Panc1 (cell line): ENCODE data around the gene PROSER3. TPM values are rescaled to one million over a fixed set of nuclear protein-coding genes. Genes with fewer than 3 reads are reported as not detected.

ENCODE experiments used
- ATAC-seq: fragments of 200-7000 bp; cut with Tn5 transposase; 2 replicates; pipeline ENCODE4 v1.9.1; 2020; ENCODE audit warnings: mild to moderate bottlenecking, moderate library complexity
- BruUV-seq: library from RNA; stranded (reverse); fragments of 400-500 nt; replicated peaks from 2 replicates; lab custom pipeline; 2021; lab: Mats Ljungman, UMichigan
- CTCF ChIA-PET: fragments of 300-600 bp; sonication (Branson Sonifier 250); formaldehyde crosslinking; loops from one replicate; lab custom pipeline; 2022; ENCODE audit warnings: antibody characterized with exemption; lab: Charles Lee
- POLR2A ChIA-PET: fragments of 300-600 bp; sonication (Branson Sonifier 250); formaldehyde crosslinking; loops from one replicate; lab custom pipeline; 2022; ENCODE audit warnings: antibody characterized with exemption; lab: Charles Lee
- DNase-seq: peaks from one replicate; pipeline ENCODE4 v3.0.0-alpha.2; 2010; ENCODE audit warnings: low read depth, low spot score
- H3K27ac ChIP-seq: 2 replicates; pipeline ENCODE4 v1.5.1; 2011; ENCODE audit warnings: mild to moderate bottlenecking, low read length, inconsistent platforms
- H3K27me3 ChIP-seq: fragments of 200-500 bp; sonication (Bioruptor generic); 2 replicates; pipeline ENCODE4 v1.6.0; 2014; ENCODE audit warnings: low read length, inconsistent platforms; ENCODE audit not compliant: control insufficient read depth, insufficient read depth
- H3K36me3 ChIP-seq: fragments of 200-500 bp; sonication (Bioruptor generic); 2 replicates; pipeline ENCODE4 v1.5.1; 2014; ENCODE audit warnings: inconsistent platforms, mild to moderate bottlenecking, low read length, moderate library complexity; ENCODE audit not compliant: control insufficient read depth, insufficient read depth
- H3K4me1 ChIP-seq: 2 replicates; pipeline ENCODE4 v1.5.1; 2011; ENCODE audit warnings: inconsistent platforms, mild to moderate bottlenecking, low read length, moderate library complexity; ENCODE audit not compliant: control insufficient read depth, insufficient read depth
- H3K4me3 ChIP-seq, 2 experiments: 2 replicates each; pipeline ENCODE4 v1.5.1; 2011 to 2012; ENCODE audit warnings: low read depth in 2 of 2, low read length in 2 of 2, mild to moderate bottlenecking in 2 of 2, inconsistent platforms in 1 of 2, moderate library complexity in 1 of 2
- H3K9me3 ChIP-seq: fragments of 200-500 bp; sonication (Bioruptor generic); 2 replicates; pipeline ENCODE4 v1.5.1; 2014; ENCODE audit warnings: low read depth, mild to moderate bottlenecking, inconsistent platforms, low read length, moderate library complexity; ENCODE audit not compliant: control insufficient read depth, insufficient read depth
- CTCF ChIP-seq: fragments of 450-650 bp; IDR thresholded peaks from 2 replicates; pipeline ENCODE4 v1.5.1; 2017; ENCODE audit warnings: mild to moderate bottlenecking
- POLR2AphosphoS5 ChIP-seq: IDR thresholded peaks from 2 replicates; pipeline ENCODE4 v1.6.1; 2012; ENCODE audit warnings: mild to moderate bottlenecking, low read depth, low read length, moderate library complexity
- REST ChIP-seq, 2 experiments: IDR thresholded peaks; 2 replicates each; pipeline ENCODE4 v1.6.1; 2011 to 2012; ENCODE audit warnings: low read depth in 2 of 2, control low read depth in 1 of 2, low read length in 1 of 2, mild to moderate bottlenecking in 1 of 2, moderate library complexity in 1 of 2; ENCODE audit not compliant: insufficient read depth in 1 of 2
- SIN3A ChIP-seq: IDR thresholded peaks from 2 replicates; pipeline ENCODE4 v1.6.1; 2012; ENCODE audit warnings: low read depth, mild to moderate bottlenecking, low read length, moderate library complexity, borderline replicate concordance; ENCODE audit not compliant: insufficient read depth
- TCF7L2 ChIP-seq: IDR thresholded peaks from 2 replicates; pipeline ENCODE4 v1.6.1; 2011; ENCODE audit warnings: mild to moderate bottlenecking, low read depth, low read length, inconsistent platforms
- in situ Hi-C: cut with HindIII; loops from 2 replicates; pipeline ENCODE4 v1.10.0; 2016; ENCODE audit warnings: low sequenced_read_pairs, low pct_unique_long_range_greater_than_20kb
- intact Hi-C: fragments of 100-400 bp; cut with micrococcal nuclease; formaldehyde crosslinking; loops from one replicate; pipeline ENCODE4 v1.10.0; 2022; ENCODE audit not compliant: unreplicated experiment
- total RNA-seq: library from RNA; stranded (reverse); gene quantifications from one replicate; pipeline ENCODE4 v1.2.1, GENCODE V29; 2021; ENCODE audit not compliant: unreplicated experiment

The PROSER3 gene
- total RNA-seq, 1 experiment from 2014 or later: 63.9 TPM

GRCh38 chr19:35785339-35785627 is 27.3 kb downstream of the PROSER3 start:
- Histone ChIP-seq H3K9me3 (no peaks in the 10 kb centered on the region), H3K27ac (no peak overlapping the region), H3K36me3 (no peaks in the 10 kb centered on the region), H3K27me3 (no peaks in the 10 kb centered on the region), H3K4me3 (no peak overlapping the region), H3K4me1 (no peaks in the 10 kb centered on the region; the same call in 1 of the 2 replicates)
- CTCF ChIA-PET: no interaction called here
- DNase-seq (no peak), ATAC-seq (no peak)
- POLR2A ChIA-PET: no interaction called here
- in situ Hi-C loops (no loop called here), intact Hi-C loops (no loop called here)
- no TSS peak for BruUV-seq
- TF ChIP-seq REST (IDR thresholded peaks at IDR 0.05; ENCODE audit: insufficient read depth in 1 of 2, low read depth in 2 of 2, low read length in 1 of 2) (no peak), SIN3A (no peak), CTCF (no peak), POLR2AphosphoS5 (no peak), TCF7L2 (no peak)

DNA sequence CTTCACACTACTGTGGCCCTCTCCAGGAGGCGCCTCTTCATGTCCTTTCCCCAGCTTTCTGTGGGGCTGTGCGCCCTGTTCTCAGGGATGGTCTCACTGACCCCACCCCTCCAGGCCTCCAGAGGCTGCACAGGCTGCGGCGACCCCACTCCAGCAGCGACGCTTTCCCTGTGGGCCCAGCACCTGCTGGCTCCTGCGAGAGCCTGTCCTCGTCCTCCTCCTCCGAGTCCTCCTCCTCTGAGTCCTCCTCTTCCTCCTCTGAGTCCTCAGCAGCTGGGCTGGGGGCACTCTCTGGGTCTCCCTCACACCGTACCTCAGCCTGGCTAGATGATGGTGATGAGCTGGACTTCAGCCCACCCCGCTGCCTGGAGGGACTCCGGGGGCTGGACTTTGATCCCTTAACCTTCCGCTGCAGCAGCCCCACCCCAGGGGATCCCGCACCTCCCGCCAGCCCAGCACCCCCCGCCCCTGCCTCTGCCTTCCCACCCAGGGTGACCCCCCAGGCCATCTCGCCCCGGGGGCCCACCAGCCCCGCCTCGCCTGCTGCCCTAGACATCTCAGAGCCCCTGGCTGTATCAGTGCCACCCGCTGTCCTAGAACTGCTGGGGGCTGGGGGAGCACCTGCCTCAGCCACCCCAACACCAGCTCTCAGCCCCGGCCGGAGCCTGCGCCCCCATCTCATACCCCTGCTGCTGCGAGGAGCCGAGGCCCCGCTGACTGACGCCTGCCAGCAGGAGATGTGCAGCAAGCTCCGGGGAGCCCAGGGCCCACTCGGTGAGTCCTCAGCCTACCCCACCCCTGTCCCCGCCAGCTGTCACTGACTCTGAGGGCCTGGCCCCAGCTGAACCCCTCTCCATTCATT is 28.6 kb downstream of the PROSER3 start:
- ATAC-seq: no peak
- no peak for DNase-seq
- TF ChIP-seq REST (IDR thresholded peaks at IDR 0.05; ENCODE audit: insufficient read depth in 1 of 2, low read depth in 2 of 2, low read length in 1 of 2) (no peak), CTCF (no peak), SIN3A (no peak), POLR2AphosphoS5 (no peak), TCF7L2 (no peak)
- POLR2A ChIA-PET: interaction anchor here (0.7 kb wide), 1 partner anchor 331 kb away, joined by 3 read pairs; no protein-coding TSS in a partner anchor
- in situ Hi-C loops: no loop called here
- no peaks in the 10 kb centered on the region for H3K9me3 ChIP-seq
- no peaks in the 10 kb centered on the region for H3K36me3 ChIP-seq
- H3K4me1 ChIP-seq: no peaks in the 10 kb centered on the region; the same call in 1 of the 2 replicates
- CTCF ChIA-PET: interaction anchor here (0.6 kb wide), 1 partner anchor 268 kb away, joined by 4 read pairs; the partner anchor contains the start of gene THAP8
- H3K27me3 ChIP-seq: no peaks in the 10 kb centered on the region
- no peak overlapping the region for H3K27ac ChIP-seq
- H3K4me3 ChIP-seq: no peak overlapping the region
- no TSS peak for BruUV-seq
- intact Hi-C loops: no loop called here
